ENCODE measurements around the gene ATP6V1A.

DNA sequence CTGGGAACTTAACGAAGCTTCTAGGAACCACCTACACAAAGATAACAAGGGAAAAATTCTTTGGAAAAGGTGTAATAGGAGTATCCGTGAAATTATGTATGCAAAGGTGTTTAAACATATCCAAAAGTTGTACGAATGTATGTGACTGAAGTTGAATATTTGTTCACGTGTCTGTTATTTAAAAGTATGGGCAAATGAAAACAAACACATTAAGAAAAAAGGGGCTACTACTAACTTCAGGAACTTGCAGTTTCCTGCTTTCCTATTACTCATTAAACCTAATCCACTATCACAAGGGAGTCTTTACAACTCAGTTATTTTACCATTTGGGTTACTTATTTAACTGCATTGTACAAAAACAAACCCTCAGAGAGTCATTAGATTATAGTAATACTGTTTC lies 57.8 kb downstream of the ATP6V1A start:
- no peak for TF ChIP-seq POLR2A (IDR thresholded peaks at IDR 0.05)
- TF ChIP-seq, protein P1, sequence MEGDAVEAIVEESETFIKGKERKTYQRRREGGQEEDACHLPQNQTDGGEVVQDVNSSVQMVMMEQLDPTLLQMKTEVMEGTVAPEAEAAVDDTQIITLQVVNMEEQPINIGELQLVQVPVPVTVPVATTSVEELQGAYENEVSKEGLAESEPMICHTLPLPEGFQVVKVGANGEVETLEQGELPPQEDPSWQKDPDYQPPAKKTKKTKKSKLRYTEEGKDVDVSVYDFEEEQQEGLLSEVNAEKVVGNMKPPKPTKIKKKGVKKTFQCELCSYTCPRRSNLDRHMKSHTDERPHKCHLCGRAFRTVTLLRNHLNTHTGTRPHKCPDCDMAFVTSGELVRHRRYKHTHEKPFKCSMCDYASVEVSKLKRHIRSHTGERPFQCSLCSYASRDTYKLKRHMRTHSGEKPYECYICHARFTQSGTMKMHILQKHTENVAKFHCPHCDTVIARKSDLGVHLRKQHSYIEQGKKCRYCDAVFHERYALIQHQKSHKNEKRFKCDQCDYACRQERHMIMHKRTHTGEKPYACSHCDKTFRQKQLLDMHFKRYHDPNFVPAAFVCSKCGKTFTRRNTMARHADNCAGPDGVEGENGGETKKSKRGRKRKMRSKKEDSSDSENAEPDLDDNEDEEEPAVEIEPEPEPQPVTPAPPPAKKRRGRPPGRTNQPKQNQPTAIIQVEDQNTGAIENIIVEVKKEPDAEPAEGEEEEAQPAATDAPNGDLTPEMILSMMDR (IDR thresholded peaks at IDR 0.05 in 8 of 11, conservative IDR thresholded peaks at IDR 0.05 in 3 of 11), result no peak
- no peak for TF ChIP-seq POLR2AphosphoS5 (IDR thresholded peaks at IDR 0.05)

Measured in spleen (tissue), 7 donors.